NCI-H446 treated with DMSO at 0.1 percent for 48 hours (cell line): Measurements from ENCODE around the gene PRRC1.

Experiments used
- DNase-seq: peaks from one replicate; lab custom pipeline; 2025; lab: John Stamatoyannopoulos, UW

PRRC1 gene

DNA sequence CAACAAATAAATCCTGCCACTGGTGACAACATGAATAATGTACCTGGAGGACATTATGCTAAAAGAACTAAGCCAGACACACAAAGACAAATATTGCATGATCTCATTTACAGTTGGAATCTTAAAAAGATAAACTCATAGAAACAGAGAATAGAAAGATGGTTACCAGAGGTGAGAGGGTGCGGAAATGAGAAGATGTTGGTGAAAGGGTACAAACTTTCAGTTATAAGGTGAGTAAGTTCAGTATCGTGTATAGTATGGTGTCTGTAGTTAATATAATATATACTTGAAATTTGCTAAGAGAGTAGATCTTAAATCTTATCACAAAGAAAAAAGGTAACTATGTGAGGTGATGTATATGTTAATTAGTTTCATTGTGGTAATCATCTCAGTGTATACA, 63.3 kb downstream of the PRRC1 start:
- DNase-seq, result no peak

DNA sequence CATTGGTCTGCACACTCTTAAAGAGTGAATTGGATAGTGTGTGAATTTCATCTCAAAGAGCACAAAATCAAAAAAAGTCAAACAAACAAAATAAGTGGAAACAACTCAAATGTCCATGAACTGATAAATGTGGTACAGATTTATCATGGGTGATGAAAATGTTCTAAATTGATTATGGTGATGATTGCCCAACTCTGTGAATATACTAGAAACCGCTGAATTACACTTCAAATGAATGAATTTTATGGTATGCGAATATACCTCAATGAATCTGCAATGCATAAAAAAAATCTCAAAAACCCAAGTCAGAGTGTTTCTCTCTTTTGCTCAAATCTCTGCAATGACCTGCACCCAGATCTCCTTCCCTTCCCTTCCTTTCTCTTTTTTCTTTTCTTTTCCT, 64.0 kb downstream of the PRRC1 start:
- DNase-seq, result no peak

- no peak for DNase-seq
Observed at GRCh38 chr5:127582773-127583370, 65.4 kb downstream of the PRRC1 start.

DNA sequence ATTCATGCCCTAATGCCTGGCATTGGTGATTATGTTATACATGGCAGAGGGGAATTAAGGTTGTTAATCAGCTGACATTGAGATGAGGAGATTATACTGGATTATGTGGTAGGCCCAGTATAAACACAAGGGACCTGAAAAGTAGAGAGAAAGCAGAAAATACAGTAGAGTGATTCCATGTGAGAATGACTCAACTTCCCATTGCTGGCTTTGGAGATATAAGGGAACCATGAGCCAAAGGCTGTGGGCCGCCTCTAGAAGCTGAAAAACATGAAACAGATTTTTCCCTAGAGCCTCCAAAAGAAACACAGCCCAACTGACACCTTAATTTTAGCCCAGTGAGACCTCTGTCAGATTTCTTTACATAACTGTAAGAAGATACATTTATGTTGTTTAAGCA, 66.4 kb downstream of the PRRC1 start:
- DNase-seq, result no peak

GRCh38 chr5:127585661-127586060, 68.2 kb downstream of the PRRC1 start:
- no peak for DNase-seq

GRCh38 chr5:127586066-127586770, 68.8 kb downstream of the PRRC1 start:
- no peak for DNase-seq

- no peak for DNase-seq
Observed at GRCh38 chr5:127586811-127587210, 69.4 kb downstream of the PRRC1 start.

DNA sequence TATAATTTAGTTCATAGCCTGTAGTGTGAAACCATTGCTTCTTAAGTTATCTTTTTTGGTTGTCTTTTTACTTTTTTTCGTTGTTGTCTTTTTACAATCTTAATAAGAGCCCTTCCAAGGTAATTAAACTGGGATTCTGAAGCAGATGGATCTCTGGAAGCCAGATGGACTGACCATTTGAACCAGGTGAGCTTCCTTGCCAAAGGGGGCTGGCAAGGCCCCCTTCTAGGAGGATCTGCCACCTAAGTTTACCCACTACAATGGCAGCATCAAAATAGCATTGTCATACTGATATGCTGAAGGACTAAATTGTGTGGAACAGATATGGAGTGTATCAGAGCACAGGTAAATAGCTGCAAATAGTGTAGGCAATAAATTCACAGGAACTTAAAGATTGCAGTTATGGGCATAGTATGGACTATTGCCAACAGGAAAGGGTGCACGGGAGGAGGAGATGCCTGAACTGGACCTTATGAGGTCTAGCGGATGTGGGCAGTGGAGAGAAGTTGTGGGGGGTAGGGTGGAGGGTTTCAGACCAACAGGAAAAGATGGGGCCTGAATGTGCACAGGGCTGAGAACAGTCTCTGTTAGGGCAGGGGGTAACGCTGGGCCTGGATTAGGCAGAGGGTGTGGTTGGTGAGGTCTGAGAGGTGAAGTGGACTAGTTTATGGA, 69.9 kb downstream of the PRRC1 start:
- no peak for DNase-seq

DNA sequence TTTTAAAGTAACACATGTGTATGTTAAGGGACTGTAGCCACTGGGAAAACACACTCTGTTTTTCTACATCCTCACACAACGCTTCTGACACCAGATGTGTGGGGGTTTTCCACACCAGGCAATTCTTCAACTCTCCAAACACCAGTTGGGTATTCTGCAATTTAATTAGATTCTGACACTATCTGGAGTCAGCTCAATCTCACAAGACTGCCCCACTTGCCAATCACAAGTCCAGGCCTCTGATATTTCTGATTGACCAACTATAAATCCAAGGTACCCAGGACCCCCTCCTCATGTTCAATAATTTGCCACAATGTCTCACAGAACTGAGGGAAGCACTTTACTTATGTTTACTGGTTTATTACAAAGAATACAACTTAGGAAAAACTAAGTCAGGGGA, 70.9 kb downstream of the PRRC1 start:
- no peak for DNase-seq

- no peak for DNase-seq
Observed at GRCh38 chr5:127589309-127590030, 72.0 kb downstream of the PRRC1 start.

DNA sequence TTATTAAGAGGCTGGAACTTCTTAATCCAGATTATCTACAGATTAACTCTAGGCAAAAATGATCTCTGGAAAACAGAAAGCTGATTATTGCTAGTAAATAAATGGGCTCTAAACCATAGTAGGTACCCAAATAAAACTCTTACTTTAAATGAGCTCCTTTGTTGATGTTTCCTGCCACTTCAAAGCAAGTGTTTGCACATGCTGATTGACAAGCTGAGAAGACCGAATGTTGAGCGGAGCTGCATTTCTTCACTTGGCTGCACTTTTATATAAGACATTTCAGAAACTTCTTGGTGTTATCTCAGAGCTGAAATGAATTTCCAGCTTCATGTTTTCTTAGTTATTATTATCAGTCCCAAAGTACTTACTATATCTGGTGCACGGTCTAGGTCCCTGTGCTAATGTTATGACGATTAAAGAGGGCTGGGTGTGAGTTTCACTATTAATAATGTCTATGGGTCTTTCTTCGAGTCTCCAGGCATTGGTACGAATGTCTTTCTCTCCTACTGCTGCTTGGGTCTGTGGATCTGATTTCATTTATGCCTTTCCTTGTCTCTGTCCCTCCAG, 72.8 kb downstream of the PRRC1 start:
- DNase-seq, result no peak

DNA sequence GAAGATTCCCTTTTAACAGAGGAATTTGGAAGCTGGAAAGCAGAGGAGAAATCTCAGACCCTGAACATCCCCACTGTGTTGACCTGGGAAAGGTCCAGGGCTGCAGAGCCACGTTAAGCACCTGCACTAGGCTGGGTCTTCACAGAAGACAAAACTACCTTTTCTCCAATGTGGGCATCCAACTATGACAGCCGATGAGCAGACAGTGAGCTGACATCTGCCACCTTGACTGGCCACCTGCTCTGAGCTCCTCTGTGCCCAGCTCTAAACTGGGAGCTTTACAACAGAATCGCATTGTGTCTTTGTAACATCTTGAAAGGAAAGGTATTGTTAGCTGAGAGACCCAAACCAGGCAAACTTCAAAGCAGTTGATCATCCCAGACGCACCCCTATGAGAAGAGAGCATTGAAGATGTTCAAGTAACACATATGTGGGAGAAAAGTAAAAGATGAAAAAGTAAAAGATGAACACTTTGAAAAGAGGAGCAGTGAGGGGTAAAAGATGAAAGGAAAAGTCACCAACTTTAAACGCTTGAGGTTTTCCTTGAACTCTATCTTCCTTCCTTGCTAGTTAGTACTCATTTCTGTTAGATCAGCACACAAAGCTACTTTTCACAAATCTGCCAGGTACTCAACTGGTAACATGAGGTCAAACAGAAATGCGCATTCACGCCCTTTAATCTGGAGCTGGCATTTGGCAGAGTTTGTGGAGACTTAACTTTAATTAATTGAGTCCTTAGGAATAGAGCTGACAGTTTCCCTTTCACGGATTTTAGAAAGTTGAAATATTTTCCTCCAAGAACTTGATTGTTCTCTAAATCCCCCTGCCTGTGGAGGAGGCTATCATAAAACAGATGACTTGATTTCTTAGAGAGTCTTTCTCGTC, 78.3 kb downstream of the PRRC1 start:
- no peak for DNase-seq

GRCh38 chr5:127596501-127596900, 79.1 kb downstream of the PRRC1 start:
- no peak for DNase-seq

GRCh38 chr5:127599320-127599719, 81.9 kb downstream of the PRRC1 start:
- DNase-seq, result no peak

- no peak for DNase-seq
Observed at GRCh38 chr5:127599847-127600246, 82.4 kb downstream of the PRRC1 start.

DNA sequence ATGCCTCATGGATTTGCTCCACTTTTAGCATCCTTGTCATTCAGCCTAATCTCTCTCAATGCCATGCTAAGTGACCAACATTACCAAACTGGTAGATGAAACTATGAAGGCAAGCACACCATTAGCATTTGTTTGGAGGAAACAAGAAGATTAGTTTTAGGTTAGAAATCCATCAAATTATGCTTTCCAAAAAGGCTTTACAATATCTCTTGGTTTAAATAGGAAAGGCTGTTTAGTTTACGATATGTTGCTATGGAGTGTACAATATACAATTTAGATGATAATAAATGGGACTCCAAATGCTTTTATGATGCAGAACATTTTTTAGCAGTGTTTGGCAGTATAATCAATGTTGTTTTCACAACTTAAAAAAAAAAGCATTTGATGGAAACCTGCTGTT, 83.7 kb downstream of the PRRC1 start:
- DNase-seq, result no peak

GRCh38 chr5:127601601-127602000, 84.2 kb downstream of the PRRC1 start:
- no peak for DNase-seq

DNA sequence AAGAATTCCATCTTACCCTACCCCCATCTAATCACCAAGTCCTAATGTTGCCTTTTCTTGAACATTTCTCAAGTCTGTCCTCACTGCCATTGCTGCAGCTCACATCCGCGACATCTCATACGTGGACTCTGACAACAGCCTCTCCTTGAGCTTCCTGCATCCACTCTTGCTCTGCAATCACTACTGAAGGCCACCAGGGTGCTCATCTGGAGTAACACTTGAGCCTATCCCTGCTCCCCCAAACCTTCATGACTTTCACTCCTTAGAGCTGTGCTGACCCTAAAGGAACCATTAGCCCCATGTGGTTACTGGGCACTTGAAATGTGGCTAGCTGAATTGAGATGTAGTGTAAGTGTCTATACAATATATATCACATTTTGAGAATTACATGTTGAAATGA, 85.0 kb downstream of the PRRC1 start:
- no peak for DNase-seq

DNA sequence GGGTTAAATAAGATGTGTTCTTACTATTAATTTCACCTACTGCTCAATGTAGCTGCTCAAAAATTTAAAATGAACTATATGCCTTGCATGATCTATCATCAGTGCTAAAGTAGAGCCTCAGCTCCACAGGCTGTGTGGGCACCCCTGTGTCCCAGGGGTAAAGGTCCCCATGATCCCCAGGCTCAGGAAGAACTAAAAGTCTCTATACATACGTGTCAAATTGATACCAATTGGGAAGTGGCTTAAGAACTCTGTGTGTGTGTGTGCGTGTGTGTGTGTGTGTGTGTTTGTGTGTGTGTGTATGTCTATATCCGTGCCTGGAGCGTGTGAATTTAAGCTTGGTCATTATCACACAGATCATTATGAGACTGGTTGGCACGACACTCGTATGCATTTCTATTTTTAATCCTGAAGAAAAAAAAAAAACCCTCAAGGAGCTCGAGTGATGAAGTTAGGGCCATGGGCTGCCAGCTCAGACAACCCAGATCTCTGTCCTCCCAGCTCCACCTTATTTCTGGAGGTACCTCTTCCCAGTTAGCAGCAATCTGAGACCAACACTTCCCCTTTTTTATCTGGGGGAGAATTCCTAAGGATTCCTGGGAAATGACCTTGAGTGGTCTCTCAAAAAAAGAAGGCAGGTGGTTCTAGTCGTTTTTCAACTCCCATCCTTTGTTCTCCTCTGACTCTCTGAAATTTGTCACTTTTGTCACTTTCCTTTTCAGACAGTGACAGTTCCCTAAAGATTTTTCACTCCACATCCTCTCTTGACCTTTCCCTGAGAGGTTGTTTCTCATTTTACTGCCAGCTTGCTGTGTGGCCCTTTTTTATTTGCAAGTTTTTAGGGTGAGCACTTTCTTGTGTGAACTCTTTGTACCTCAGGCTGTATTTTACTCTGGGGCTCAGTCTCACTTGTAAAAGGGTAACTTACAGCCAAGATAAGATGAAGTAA, 85.7 kb downstream of the PRRC1 start:
- no peak for DNase-seq
